ENCODE results near the gene TCP11.

GRCh38 chr6:35093783-35094182, 47.4 kb downstream of the TCP11 start:
- TF ChIP-seq CTCF (IDR thresholded peaks at IDR 0.05) (no peak), POLR2A (IDR thresholded peaks at IDR 0.05) (no peak)
